ENCODE results near the gene ASCL5. TPM values are rescaled to one million over a fixed set of nuclear protein-coding genes. Genes with fewer than 3 reads are reported as not detected.

ASCL5 gene
- total RNA-seq, 1 experiment from 2014 or later: not detected

GRCh38 chr1:201137024-201137392 lies 10.0 kb upstream of the ASCL5 start:
- Mint-ChIP-seq H3K4me1 (ENCODE audit: insufficient read depth, unreplicated experiment) (peaks cover 11% of the 10 kb centered on the region), H3K9me3 (ENCODE audit: unreplicated experiment) (no peaks in the 10 kb centered on the region), H3K27ac (ENCODE audit: low read depth, unreplicated experiment) (no peak overlapping the region), H3K4me3 (ENCODE audit: unreplicated experiment) (no peak overlapping the region), H3K27me3 (ENCODE audit: insufficient read depth, unreplicated experiment) (no peaks in the 10 kb centered on the region), H3K36me3 (ENCODE audit: insufficient read depth, unreplicated experiment) (peaks cover 28% of the 10 kb centered on the region)
- TF ChIP-seq, protein P1, sequence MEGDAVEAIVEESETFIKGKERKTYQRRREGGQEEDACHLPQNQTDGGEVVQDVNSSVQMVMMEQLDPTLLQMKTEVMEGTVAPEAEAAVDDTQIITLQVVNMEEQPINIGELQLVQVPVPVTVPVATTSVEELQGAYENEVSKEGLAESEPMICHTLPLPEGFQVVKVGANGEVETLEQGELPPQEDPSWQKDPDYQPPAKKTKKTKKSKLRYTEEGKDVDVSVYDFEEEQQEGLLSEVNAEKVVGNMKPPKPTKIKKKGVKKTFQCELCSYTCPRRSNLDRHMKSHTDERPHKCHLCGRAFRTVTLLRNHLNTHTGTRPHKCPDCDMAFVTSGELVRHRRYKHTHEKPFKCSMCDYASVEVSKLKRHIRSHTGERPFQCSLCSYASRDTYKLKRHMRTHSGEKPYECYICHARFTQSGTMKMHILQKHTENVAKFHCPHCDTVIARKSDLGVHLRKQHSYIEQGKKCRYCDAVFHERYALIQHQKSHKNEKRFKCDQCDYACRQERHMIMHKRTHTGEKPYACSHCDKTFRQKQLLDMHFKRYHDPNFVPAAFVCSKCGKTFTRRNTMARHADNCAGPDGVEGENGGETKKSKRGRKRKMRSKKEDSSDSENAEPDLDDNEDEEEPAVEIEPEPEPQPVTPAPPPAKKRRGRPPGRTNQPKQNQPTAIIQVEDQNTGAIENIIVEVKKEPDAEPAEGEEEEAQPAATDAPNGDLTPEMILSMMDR (IDR thresholded peaks at IDR 0.05; ENCODE audit: unreplicated experiment): no peak
- intact Hi-C loops (cut with micrococcal nuclease): no loop called here
- BruUV-seq (replicated peaks): no TSS peak
- ChIA-PET POLR2A (interaction anchor here (0.6 to 3.2 kb wide), 7 partner anchors 8 to 1470 kb away, joined by 3 to 14 read pairs (median 4); partner anchors contain the start of genes ASCL5, DDX59 and TMEM9), CTCF (interaction anchor here (0.6 to 6.9 kb wide), 11 partner anchors 12 to 241 kb away, joined by 3 to 47 read pairs (median 4); no protein-coding TSS in a partner anchor)
- no peak for DNase-seq (ENCODE audit: unreplicated experiment)

- H3K4me1 Mint-ChIP-seq (ENCODE audit: insufficient read depth, unreplicated experiment): peaks cover 11% of the 10 kb centered on the region
- intact Hi-C loops (cut with micrococcal nuclease): no loop called here
- TF ChIP-seq, protein P1 (IDR thresholded peaks at IDR 0.05; ENCODE audit: unreplicated experiment): no peak
- ChIA-PET POLR2A (interaction anchor here (0.7 to 3.2 kb wide), 5 partner anchors 8 to 466 kb away, joined by 3 to 14 read pairs (median 4); partner anchors contain the start of genes DDX59 and TMEM9), CTCF (interaction anchor here (0.6 to 6.9 kb wide), 9 partner anchors 12 to 241 kb away, joined by 3 to 47 read pairs (median 8); no protein-coding TSS in a partner anchor)
- H3K27me3 Mint-ChIP-seq (ENCODE audit: insufficient read depth, unreplicated experiment): no peaks in the 10 kb centered on the region
- H3K4me3 Mint-ChIP-seq (ENCODE audit: unreplicated experiment): no peak overlapping the region
- no TSS peak for BruUV-seq (replicated peaks)
- DNase-seq (ENCODE audit: unreplicated experiment): no peak
- H3K27ac Mint-ChIP-seq (ENCODE audit: low read depth, unreplicated experiment): no peak overlapping the region
- H3K9me3 Mint-ChIP-seq (ENCODE audit: unreplicated experiment): no peaks in the 10 kb centered on the region
- H3K36me3 Mint-ChIP-seq (ENCODE audit: insufficient read depth, unreplicated experiment): peaks cover 23% of the 10 kb centered on the region
These were observed 9.5 kb upstream of the ASCL5 start for GRCh38 chr1:201136355-201137023.

- POLR2A ChIA-PET: no interaction called here
These were observed 7.4 kb upstream of the ASCL5 start for GRCh38 chr1:201134405-201134804.

DNA sequence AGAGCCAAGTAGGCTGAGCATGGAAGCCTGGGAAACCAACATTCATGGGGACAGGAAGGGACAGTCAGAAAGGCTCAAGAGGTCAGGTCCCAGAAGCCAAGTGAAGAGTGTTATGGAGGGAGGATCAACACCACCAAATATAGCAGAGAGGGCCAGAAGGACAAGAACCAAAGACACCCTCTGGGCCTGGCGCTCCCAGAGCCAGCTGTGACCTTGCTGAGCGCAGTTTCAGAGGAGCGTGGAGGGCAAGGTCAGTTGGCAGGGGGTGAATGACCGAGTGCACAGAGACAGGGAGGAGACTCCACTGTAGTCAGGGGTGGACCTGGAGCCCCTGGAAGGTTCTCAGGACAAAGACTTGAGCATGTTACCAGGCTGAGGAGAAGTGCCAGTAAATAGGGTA lies 4.4 kb upstream of the ASCL5 start:
- ChIA-PET CTCF (interaction anchor here (0.5 kb wide), 1 partner anchor 192 kb away, joined by 3 read pairs; no protein-coding TSS in a partner anchor), POLR2A (no interaction called here)
- no peaks in the 10 kb centered on the region for H3K27me3 Mint-ChIP-seq (ENCODE audit: insufficient read depth, unreplicated experiment)
- no peak overlapping the region for H3K4me3 Mint-ChIP-seq (ENCODE audit: unreplicated experiment)
- TF ChIP-seq, protein P1 (IDR thresholded peaks at IDR 0.05; ENCODE audit: unreplicated experiment): no peak
- no peak for DNase-seq (ENCODE audit: unreplicated experiment)
- no peak overlapping the region for H3K27ac Mint-ChIP-seq (ENCODE audit: low read depth, unreplicated experiment)
- intact Hi-C loops (cut with micrococcal nuclease): no loop called here
- H3K4me1 Mint-ChIP-seq (ENCODE audit: insufficient read depth, unreplicated experiment): no peaks in the 10 kb centered on the region
- peaks cover 23% of the 10 kb centered on the region for H3K36me3 Mint-ChIP-seq (ENCODE audit: insufficient read depth, unreplicated experiment)
- BruUV-seq (replicated peaks): no TSS peak
- no peaks in the 10 kb centered on the region for H3K9me3 Mint-ChIP-seq (ENCODE audit: unreplicated experiment)

More at GRCh38 chr1:201134405-201134804, 7.4 kb upstream of the ASCL5 start:
- H3K27me3 Mint-ChIP-seq (ENCODE audit: insufficient read depth, unreplicated experiment): no peaks in the 10 kb centered on the region
- no peak overlapping the region for H3K27ac Mint-ChIP-seq (ENCODE audit: low read depth, unreplicated experiment)
- no peak for DNase-seq (ENCODE audit: unreplicated experiment)
- CTCF ChIA-PET: interaction anchor here (6.9 kb wide), 1 partner anchor 14 kb away, joined by 47 read pairs; no protein-coding TSS in a partner anchor
- H3K4me3 Mint-ChIP-seq (ENCODE audit: unreplicated experiment): no peak overlapping the region
- peaks cover 11% of the 10 kb centered on the region for H3K4me1 Mint-ChIP-seq (ENCODE audit: insufficient read depth, unreplicated experiment)
- peaks cover 28% of the 10 kb centered on the region for H3K36me3 Mint-ChIP-seq (ENCODE audit: insufficient read depth, unreplicated experiment)
- TF ChIP-seq, protein P1 (IDR thresholded peaks at IDR 0.05; ENCODE audit: unreplicated experiment): no peak
- intact Hi-C loops (cut with micrococcal nuclease): no loop called here
- H3K9me3 Mint-ChIP-seq (ENCODE audit: unreplicated experiment): no peaks in the 10 kb centered on the region
- BruUV-seq (replicated peaks): no TSS peak
